ENCODE data around the gene MAPK8. TPM values are rescaled to one million over a fixed set of nuclear protein-coding genes. Genes with fewer than 3 reads are reported as not detected.

The MAPK8 gene
- total and polyA plus RNA-seq, 2 of the 4 experiments (the other 2 are of a cell fraction) = 41.5 to 54.7 TPM

GRCh38 chr10:48442090-48442808 lies 135.8 kb downstream of the MAPK8 start:
- no peak overlapping the region for H3K4me2 ChIP-seq (ENCODE audit: low read depth, low read length)
- DNase-seq (no peak), ATAC-seq (ENCODE audit: low read depth) (no peak)
- no peaks in the 10 kb centered on the region for H3K9me3 ChIP-seq (ENCODE audit: control insufficient read depth, insufficient read depth, low read length)
- no peak overlapping the region for H3K9ac ChIP-seq (ENCODE audit: low read depth, low read length)
- no peak overlapping the region for H2AFZ ChIP-seq (replicated peaks; ENCODE audit: low read length, poor library complexity)
- no peak overlapping the region for H2BK5ac ChIP-seq (ENCODE audit: low read depth, low read length, poor library complexity, severe bottlenecking)
- H3K14ac ChIP-seq (replicated peaks; ENCODE audit: low read depth, low read length) = no peak overlapping the region
- H2AK9ac ChIP-seq (replicated peaks; ENCODE audit: low read depth, low read length, poor library complexity) = peak overlapping the region; percentile 58
- no peaks in the 10 kb centered on the region for H3K27me3 ChIP-seq (ENCODE audit: control insufficient read depth, insufficient read depth, low read length)
- no TSS peak for BruUV-seq (replicated peaks)
- in situ Hi-C loops (cut with MboI; ENCODE audit: low sequenced_read_pairs) (no loop called here), intact Hi-C loops (cut with micrococcal nuclease) (loop anchor here (5.0 kb wide), 2 partner anchors 80 to 215 kb away; no protein-coding TSS in a partner anchor), dilution Hi-C loops (cut with HindIII; ENCODE audit: low sequenced_read_pairs, unreplicated experiment) (no loop called here)
- H2BK20ac ChIP-seq (ENCODE audit: low read depth, low read length) = no peak overlapping the region
- H2BK120ac ChIP-seq (ENCODE audit: low read depth, low read length) = no peak overlapping the region
- no peak overlapping the region for H3K56ac ChIP-seq (ENCODE audit: extremely low read depth, insufficient read depth, low read length)
- no peak overlapping the region for H3K18ac ChIP-seq (ENCODE audit: low read depth, low read length)
- no peak overlapping the region for H4K8ac ChIP-seq (ENCODE audit: low read depth in 2 of 2, low read length in 2 of 2)
- H3K23ac ChIP-seq (ENCODE audit: low read depth, low read length) = no peak overlapping the region
- ChIA-PET CTCF (interaction anchor here (1.3 kb wide), 1 partner anchor 214 kb away, joined by 6 read pairs; no protein-coding TSS in a partner anchor), POLR2A (ENCODE audit: unreplicated experiment) (no interaction called here)
- peaks cover under 1 to 33% of the 10 kb centered on the region in 2 experiments; a peak in 3 of 4 replicates for H3K79me1 ChIP-seq (ENCODE audit: low read depth in 1 of 2, low read length in 2 of 2)
- no peak overlapping the region for H3K4ac ChIP-seq (ENCODE audit: low read depth, low read length)
- WGBS, 2 experiments (ENCODE audit: extremely low coverage in 2 of 2, insufficient read length in 1 of 2) = 95% methylated on average over 4 of the region's 11 CpGs; no CpG with 5 or more reads in 1 of the 2 experiments
- no peak overlapping the region for H3K4me3 ChIP-seq (ENCODE audit: insufficient read depth, low read depth, low read length)
- TF ChIP-seq SMC3 (IDR thresholded peaks at IDR 0.05; ENCODE audit: low read depth, low read length) (no peak), BHLHE40 (IDR thresholded peaks at IDR 0.05; ENCODE audit: low read depth, low read length) (no peak), RFX5 (IDR thresholded peaks at IDR 0.05; ENCODE audit: low read depth, low read length) (no peak), POLR2A (IDR thresholded peaks at IDR 0.05; ENCODE audit: low read depth, low read length) (no peak)
- TF ChIP-seq, protein P1, sequence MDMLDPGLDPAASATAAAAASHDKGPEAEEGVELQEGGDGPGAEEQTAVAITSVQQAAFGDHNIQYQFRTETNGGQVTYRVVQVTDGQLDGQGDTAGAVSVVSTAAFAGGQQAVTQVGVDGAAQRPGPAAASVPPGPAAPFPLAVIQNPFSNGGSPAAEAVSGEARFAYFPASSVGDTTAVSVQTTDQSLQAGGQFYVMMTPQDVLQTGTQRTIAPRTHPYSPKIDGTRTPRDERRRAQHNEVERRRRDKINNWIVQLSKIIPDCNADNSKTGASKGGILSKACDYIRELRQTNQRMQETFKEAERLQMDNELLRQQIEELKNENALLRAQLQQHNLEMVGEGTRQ (IDR thresholded peaks at IDR 0.05; ENCODE audit: low read depth, low read length) = no peak
- H4K91ac ChIP-seq (ENCODE audit: insufficient read depth, low read depth, low read length) = no peak overlapping the region
- no peak overlapping the region for H2BK15ac ChIP-seq (ENCODE audit: low read depth, low read length)
- peaks cover 10% of the 10 kb centered on the region for H4K20me1 ChIP-seq (ENCODE audit: insufficient read depth, low read length)
- no peak overlapping the region for H3K27ac ChIP-seq (ENCODE audit: insufficient read depth, low read length)
- no peak overlapping the region for H4K5ac ChIP-seq (ENCODE audit: low read depth, low read length)
- 0 out of 2 replicates have a peak overlapping the region, but pooled peaks have one; percentile 33 for H2AK5ac ChIP-seq (ENCODE audit: low read depth, low read length)
- peaks cover 3% of the 10 kb centered on the region; the same call in 1 of the 2 replicates for H3K36me3 ChIP-seq (ENCODE audit: control insufficient read depth, insufficient read depth, low read length)
- peaks cover 22% of the 10 kb centered on the region for H3K9me1 ChIP-seq (ENCODE audit: insufficient read depth, low read length)
- H3K4me1 ChIP-seq (ENCODE audit: control insufficient read depth, insufficient read depth, low read length) = peaks cover 8% of the 10 kb centered on the region

All from IMR-90 (cell line).